GM21390 (cell line): ENCODE data around the gene ATG13.

Experiments
- ATAC-seq: cut with Tn5 transposase; IDR thresholded peaks from one replicate; pipeline ENCODE4 v1.9.1; 2021; ENCODE audit not compliant: unreplicated experiment

The ATG13 gene

DNA sequence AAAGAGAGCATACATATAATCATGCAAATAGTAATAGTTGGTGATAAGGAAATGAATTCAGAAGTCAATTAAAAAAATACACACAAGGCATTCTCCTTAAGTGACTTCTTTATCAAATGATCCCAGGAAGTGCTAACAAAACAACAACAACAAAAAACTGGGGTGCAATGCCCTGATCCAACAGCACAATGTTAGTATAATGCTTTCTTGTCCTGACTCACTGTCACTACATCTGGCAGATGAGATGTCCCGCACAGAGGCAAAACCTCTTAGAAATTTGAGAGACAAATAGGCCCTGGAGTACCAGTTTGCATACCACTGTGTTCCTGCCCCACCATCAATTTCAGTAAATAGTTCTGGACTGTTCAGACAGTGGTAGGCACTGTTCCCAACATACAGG is 12.6 kb upstream of the ATG13 start:
- ATAC-seq, result no peak

DNA sequence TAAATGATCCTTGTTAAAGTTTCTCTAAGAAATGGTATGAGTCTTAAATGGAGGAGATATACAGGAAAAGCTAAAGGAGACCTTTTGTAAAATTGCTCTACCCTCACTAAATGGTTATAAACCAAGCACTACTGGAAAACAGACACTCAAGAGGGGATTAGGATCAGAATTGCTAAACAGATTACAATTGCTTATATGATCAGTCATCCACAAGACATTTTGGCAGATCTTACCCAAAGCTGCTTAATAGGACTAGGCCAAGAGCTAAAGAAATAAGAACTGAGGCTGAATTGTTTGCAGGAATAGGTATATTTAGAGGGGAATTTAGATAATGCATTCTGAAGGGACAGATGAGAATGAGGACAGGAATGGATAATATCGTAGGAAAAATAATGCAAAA is 9.8 kb upstream of the ATG13 start:
- no peak for ATAC-seq

DNA sequence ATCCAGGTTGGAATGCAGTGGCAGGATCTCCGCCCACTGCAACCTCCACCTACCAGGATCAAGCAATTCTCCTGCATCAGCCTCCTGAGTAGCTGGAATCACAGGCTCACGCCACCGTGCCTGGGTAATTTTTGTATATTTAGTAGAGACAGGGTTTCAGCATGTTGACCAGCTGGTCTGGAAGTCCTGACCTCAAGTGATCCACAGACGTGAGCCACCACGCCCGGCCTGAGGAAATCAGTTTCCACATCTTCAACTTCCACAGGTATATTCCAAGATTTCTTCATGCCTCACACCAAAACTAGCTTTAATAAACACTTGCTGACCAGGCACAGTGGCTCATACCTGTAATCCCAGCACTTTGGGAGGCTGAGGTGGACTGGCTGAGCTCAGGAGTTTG is 8.0 kb upstream of the ATG13 start:
- ATAC-seq, result no peak

DNA sequence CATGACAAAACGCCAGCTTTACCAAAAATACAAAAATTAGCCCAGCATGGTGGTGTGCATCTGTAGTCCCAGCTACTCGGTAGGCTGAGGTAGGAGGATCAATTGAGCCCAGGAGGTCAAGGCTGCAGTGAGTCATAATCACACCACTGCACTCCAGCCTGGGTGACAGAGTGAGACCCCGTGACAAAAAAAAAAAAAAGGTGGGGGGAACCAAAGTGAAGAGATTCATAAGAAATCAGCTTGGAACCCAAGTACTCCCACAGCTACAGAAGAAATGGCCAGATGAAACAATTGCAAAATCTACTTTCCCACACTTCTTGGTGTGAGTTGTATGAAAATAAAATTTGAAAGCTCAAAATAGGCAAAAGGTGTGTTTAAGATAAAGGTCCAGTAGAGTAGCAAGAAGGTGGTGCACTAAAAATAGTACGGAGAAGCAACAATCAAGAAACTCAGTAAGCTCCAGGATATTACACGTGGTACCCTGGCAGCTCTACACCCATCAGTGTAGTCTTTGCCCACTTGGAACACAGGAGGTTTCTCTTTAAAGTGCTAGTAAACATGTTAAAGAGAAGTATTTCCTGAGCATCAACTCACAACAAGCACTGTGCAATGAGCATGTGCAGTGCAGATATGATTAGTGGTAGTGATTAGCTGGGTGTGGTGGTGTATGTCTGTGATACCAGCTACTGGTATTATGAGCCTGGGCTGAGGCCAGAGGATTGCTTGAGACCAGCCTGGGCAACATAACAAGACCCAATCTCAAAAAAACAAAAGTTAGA is 5.6 kb upstream of the ATG13 start:
- ATAC-seq, result no peak

GRCh38 chr11:46612326-46612725 is 5.0 kb upstream of the ATG13 start:
- ATAC-seq, result no peak

- no peak for ATAC-seq
Measured at GRCh38 chr11:46615756-46616155, 1.6 kb upstream of the ATG13 start.

- no peak for ATAC-seq
Measured at GRCh38 chr11:46616551-46617133, 711 bp upstream of the ATG13 start.

DNA sequence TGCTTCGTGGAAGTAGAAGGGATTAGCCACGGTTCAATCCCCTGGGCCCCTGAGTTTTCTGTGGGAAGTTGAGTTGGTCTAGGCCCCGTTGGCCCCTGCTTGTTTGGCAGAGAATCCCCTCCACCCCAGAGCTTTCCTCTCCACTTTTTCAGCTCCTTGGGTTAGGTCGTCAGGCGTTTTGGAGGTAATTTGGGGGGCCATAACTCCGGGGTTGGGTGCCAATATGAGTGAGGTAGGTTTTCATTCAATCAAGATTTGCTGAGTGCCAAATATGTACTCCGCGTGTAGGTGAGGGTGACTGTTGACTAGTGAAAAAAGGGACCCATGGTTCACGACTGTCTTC is 590 bp downstream of the ATG13 start:
- ATAC-seq, result no peak

DNA sequence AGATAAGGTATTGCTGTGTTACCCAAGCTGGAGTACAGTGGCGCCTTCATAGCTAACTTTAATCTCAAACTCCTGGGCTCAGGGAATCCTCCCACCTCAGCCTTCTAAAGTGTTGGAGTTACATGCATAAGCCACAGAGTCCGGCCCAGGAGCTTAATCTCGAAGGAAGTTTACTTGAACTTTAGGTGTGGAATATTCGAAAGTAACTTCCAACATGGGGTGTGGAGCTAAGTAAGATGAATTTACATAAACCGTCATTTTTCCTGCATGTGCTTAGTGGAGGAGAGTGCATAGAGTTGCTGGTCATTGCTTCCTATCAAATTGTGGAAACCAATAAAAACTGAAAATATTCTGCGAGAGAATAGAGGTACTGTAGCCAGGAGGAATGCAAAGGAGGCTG is 1.5 kb downstream of the ATG13 start:
- ATAC-seq, result no peak

- no peak for ATAC-seq
Measured at GRCh38 chr11:46625406-46625805, 8.1 kb downstream of the ATG13 start.

DNA sequence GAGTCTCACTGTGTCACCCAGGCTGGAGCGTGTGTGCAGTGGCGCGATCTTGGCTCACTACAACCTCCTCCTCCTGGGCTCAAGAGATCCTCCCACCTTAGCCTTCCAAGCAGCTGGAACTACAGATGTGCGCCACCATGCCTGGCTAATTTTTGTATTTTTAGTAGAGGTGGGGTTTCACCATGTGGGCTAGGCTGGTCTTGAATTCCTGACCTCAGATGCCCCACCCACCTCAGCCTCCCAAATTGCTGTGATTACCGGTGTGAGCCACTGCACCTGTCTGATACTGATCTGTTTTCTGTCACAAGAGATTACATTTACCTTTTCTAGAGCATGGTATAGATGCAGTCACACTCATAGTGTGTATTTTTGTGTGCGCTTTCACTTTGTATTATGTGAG is 11.6 kb downstream of the ATG13 start:
- no peak for ATAC-seq

DNA sequence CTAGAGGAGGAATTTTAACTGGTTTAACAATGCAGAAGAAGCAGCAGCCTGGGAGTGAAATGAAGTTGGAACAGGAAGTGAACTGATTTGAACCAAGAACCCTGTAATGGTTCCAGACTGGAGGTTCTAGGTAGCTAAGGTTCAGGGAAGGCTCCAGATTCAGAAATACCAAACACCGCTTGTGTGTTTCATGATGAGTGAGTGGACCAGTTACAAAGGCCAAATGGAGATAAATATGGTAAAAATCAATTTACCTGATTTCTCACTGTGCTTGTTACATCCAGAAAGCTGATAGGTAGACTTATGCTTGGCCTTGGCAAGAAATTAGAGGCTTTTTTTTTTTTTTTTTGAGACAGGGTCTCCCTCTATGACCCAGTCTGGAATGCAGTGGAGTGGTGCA is 12.9 kb downstream of the ATG13 start:
- no peak for ATAC-seq

DNA sequence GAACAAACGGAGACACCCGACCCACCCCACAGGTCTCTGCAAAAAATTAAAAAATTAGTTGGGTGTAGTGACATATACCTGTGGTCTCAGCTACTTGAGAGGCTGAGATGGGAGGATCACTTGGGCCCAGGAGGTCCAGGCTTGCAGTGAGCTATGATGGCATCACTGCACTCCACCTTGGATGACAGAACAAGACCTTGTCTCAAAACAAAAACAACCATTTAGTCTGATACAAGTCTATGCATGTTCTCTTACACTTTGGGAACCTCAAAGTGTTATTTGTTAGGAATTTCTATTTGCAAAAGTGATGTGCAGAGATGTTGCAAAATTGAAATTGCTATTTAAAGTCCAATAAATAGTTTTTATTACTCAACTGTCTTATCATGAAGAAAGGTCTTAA is 14.3 kb downstream of the ATG13 start:
- ATAC-seq, result no peak

DNA sequence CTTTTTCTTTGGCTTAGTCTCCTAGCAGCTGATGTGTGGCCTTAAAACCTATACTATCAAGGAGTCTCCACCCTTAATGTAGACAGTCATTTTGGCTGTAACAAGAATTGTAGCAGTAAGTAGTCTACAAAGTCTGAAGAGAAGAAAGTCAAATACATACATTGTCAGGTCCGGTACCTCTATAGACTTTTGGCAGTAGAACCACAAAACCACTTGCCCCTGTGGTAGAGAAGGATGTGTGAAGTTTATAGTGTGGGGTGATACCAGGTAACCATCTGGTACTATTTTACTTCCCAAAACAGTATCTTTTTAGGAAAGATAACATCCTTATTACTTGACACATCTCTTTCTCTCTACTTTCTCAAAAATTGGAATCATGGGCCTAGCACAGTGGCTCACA is 15.1 kb downstream of the ATG13 start:
- no peak for ATAC-seq

DNA sequence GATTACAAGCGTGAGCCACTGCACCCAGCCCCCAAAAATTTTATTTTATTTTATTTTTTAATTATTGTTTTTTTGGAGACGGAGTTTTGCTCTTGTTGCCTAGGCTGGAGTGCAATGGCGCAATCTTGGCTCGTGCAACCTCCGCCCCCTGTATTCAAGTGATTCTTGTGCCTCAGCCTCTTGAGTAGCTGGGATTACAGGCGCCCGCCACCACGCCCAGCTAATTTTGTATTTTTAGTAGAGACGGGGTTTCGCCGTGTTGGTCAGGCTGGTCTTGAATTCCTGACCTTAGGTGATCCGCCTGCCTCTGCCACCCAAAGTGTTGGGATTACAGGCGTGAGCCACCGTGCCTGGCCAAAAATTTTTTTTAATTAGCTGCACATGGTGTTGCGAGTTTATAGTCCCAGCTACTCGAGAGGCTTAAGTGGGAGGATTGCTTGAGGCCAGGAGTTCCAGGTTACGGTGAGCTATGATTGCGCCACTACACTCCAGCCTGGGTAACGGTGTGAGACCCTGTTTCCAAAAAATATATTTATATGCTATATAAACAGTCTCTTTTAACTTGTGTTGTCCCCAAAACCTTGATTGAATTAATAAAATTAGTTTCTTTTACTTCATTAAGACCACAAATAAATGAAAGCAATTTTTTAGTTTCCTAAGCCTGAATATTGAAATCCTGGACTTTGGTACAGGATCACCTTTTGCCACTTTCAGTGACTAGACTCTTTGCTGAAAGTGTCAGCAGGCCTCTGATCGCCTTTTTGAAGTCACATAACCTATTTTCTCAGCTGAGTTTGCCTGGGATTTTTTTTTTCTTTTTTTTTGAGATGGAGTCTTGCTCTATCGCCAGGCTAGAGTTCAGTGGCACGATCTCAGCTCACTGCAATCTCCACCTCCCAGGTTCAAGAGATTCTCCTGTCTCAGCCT is 16.2 kb downstream of the ATG13 start:
- no peak for ATAC-seq

DNA sequence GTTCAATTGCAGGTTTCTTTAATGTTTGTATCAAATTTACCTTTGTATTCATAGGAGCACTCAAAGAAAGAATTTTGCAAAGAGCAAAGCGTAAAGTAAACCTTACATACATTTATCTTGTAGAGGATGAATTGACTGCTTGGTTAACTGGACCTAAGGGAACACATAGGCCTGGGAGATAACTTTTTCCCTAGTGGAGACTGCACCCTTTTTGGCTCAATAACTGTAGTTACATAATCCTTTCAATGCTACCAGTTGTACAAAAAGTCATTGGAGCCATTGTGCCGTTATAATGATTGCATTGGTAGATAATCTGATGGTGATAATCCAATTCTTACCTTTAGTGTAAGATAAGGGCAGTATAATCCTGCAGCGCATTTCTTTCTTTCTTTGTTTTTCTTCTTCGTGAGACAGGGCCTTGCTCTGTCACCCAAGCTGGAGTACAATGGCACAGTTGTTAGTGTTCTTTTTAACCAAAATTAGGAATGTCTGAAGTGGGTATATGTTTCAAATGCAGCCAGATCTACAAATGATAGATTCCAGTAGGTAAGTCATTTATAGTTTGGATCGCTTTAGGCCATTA is 18.3 kb downstream of the ATG13 start:
- ATAC-seq, result no peak

DNA sequence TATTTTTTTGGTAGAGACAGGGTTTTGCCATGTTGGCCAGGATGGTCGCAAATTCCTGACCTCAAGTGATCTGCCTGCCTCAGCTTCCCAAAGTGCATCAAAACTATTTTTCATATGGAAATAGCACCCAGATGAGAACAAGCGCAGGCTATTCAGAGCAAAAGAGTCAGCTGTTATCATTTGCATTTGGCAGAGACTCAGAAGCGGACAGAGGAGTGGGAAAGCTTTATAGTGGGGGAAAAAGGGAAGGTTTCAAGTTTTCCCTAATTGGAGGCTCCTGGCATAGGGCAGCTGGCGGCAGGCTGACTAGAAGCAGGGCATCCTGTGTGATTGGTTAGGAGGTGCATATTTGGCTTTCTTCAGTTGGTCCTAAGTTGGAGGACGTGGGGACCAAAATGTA is 20.2 kb downstream of the ATG13 start:
- no peak for ATAC-seq

DNA sequence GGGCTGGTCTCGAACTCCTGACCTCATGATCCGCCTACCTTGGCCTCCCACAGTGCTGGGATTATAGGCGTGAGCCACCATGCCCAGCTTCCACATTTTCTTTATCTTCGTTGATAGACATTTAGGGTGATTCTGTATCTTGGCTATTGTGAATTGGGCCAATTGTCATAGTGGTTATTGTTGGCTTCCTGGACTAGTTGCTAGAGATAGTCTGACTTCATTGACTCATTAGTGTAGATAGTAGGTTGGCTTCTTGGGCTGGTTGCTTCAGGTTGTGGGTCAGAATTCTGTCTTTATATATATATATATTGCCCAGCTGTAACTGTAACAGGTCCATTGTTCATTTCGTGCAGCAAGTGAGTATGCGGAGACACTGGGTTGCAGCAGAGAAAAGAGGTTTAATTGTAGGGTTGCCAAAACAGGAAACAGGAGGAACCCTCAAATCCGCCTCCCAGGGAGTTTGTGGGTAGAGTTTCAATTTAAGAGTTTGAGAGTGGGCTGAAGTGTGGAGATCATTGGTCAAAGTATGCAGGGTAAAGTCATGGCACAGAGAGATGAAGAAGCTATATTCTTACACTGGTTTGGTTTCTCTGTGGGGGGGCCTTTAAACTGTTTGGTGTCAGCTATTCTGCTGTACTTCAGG is 22.0 kb downstream of the ATG13 start:
- no peak for ATAC-seq

DNA sequence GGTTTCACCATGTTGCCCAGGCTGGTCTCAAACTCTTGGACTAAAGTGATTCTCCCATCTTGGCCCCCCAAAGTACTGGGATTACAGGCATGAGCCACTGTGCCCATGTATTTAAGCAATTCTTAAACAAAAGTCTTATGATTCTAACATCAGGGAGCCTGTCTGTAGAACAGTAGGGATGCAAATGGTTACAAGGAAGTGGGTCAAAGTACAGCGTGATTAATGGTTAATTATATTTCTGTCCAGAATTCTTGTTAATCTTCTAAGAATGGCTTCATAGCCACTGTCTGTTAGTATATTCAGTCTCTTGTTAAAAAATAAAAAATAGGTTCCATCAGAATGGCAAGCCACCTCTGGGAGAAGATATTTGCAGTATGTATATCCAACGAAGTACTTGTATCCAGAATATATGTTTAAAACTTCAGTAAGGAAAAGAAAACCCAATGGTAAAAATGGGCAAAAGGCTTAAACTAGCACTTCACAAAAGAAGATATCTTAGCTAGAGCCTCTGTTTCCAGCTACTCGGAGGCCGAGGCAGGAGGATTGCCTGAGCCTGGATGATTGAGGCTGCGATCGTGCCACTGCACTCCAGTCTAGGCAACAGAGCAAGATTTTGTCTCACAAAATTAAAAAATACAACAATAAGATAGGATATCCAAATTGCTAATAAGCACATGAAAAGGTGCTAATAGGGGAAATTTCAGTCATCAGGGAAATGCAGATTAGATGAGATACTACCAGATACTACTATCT is 22.9 kb downstream of the ATG13 start:
- no peak for ATAC-seq

GRCh38 chr11:46641639-46642038 is 24.3 kb downstream of the ATG13 start:
- ATAC-seq, result no peak
